ENCODE results near the gene LIX1L.

LIX1L gene

GRCh38 chr1:145889722-145890121, 68.1 kb downstream of the LIX1L start:
- TF ChIP-seq CTCF (IDR thresholded peaks at IDR 0.05; ENCODE audit: insufficient read depth, low read length, poor library complexity, severe bottlenecking), result no peak
- DNase-seq (ENCODE audit: extremely low read depth, insufficient read length), result no peak
- H3K4me3 ChIP-seq (replicated peaks; ENCODE audit: low read depth, low read length), result no peak overlapping the region
- peaks cover 1% of the 10 kb centered on the region for H3K27me3 ChIP-seq (replicated peaks; ENCODE audit: control insufficient read depth, insufficient read depth, low read length)
- H3K36me3 ChIP-seq (ENCODE audit: control insufficient read depth, insufficient read depth, low read length), result no peaks in the 10 kb centered on the region

DNA sequence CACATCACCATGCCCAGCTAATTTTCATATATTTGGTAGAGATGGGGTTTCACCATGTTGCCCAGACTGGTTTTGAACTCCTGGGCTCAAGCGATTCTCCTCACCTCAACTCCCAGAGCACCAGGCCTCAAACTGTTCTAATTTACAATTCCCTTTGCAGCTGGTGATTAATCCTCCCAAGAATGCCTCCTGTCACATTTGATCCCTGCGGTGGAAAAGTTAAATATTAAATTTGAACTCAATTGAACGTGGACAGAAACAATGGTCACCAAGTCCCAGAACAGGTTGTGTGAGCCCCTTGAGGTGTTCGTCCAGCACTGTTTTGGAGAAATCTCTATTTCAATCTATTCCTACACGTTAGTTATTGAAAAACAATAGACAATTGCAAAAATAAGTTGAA, 70.2 kb downstream of the LIX1L start:
- Histone ChIP-seq H3K4me3 (replicated peaks; ENCODE audit: low read depth, low read length) (no peak overlapping the region), H3K36me3 (ENCODE audit: control insufficient read depth, insufficient read depth, low read length) (no peaks in the 10 kb centered on the region), H3K27me3 (replicated peaks; ENCODE audit: control insufficient read depth, insufficient read depth, low read length) (peaks cover 1% of the 10 kb centered on the region)
- no peak for TF ChIP-seq CTCF (IDR thresholded peaks at IDR 0.05; ENCODE audit: insufficient read depth, low read length, poor library complexity, severe bottlenecking)
- no peak for DNase-seq (ENCODE audit: extremely low read depth, insufficient read length)

DNA sequence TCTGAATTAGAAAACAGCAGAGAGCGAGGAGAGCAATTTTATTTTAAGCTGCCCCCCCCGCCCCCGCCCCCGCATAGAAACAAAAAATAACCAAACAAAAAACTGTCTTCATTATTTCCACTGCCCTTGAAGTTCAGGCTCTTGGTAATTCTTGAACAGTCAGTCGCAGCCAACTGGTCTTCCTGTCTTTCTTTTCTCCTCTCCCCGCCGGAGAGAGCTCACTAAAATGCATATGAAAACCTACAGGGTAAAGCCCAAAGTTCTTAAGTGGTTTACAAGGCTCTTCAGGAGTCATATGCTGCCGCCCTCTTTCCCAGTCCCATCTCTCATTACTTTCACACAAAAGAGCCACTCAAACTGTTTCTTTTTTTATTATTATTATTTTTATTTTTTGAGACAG, 71.0 kb downstream of the LIX1L start:
- Histone ChIP-seq H3K27me3 (replicated peaks; ENCODE audit: control insufficient read depth, insufficient read depth, low read length) (peaks cover 1% of the 10 kb centered on the region), H3K36me3 (ENCODE audit: control insufficient read depth, insufficient read depth, low read length) (no peaks in the 10 kb centered on the region), H3K4me3 (replicated peaks; ENCODE audit: low read depth, low read length) (no peak overlapping the region)
- TF ChIP-seq CTCF (IDR thresholded peaks at IDR 0.05; ENCODE audit: insufficient read depth, low read length, poor library complexity, severe bottlenecking), result no peak
- no peak for DNase-seq (ENCODE audit: extremely low read depth, insufficient read length)

DNA sequence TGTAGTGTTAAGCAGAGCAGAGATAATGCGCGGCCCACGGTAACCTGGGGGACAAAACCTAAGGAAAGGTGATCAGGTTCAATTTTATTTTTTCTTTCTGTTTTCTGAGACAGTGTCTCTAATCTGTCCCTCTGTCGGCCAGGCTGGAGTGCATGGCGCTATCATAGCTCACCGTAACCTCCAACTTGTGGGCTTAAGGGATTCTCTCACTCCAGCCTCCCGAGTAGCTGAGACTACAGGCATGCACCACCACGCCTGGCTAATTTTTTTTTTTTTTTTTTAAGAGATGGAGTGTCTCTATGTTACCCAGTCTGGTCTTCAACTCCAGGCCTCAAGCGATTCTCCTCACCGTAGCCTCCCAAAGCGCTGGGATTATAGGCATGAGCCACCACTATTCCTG, 71.4 kb downstream of the LIX1L start:
- DNase-seq (ENCODE audit: extremely low read depth, insufficient read length), result no peak
- peaks cover 1% of the 10 kb centered on the region for H3K27me3 ChIP-seq (replicated peaks; ENCODE audit: control insufficient read depth, insufficient read depth, low read length)
- no peaks in the 10 kb centered on the region for H3K36me3 ChIP-seq (ENCODE audit: control insufficient read depth, insufficient read depth, low read length)
- peak overlapping the region; percentile 69 for H3K4me3 ChIP-seq (replicated peaks; ENCODE audit: low read depth, low read length)
- TF ChIP-seq CTCF (IDR thresholded peaks at IDR 0.05; ENCODE audit: insufficient read depth, low read length, poor library complexity, severe bottlenecking), result no peak

DNA sequence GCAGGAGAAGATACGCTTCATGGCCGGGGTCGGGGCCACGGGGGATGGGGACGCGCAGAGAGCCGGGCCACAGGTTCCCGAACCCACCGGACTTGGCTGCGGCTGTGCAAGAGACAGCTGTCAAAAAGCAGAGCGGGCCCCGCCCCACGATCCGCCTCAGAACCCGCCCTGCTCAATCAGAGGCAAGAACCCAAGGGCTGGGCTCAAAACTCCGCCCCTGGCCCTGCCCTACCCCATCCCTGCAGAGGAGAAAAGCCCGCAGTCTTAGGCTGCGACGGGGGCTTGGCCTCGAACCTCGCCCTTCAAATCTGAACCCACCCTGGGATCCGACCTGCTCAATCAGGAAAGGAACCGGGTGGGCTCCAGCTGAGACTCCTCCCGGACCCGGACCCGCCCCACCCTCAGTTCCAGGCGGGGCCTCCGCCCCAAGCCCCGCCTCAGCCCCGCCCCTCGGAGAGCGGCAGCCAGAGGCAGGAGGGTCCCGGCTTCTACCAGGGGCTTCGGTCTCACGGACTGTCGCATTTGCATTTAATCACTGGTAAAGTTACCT, 72.0 kb downstream of the LIX1L start, which contains the start of gene ANKRD35:
Gene ANKRD35, minus strand, starts transcription at position 129 of the 550 bp plus-strand sequence. Its CDS starts 108 bp downstream, at position 21.
- Histone ChIP-seq H3K27me3 (replicated peaks; ENCODE audit: control insufficient read depth, insufficient read depth, low read length) (peaks cover 1% of the 10 kb centered on the region), H3K36me3 (ENCODE audit: control insufficient read depth, insufficient read depth, low read length) (no peaks in the 10 kb centered on the region), H3K4me3 (replicated peaks; ENCODE audit: low read depth, low read length) (peak within 1 kb of the TSS; percentile 69)
- peak; percentile 81 for DNase-seq (ENCODE audit: extremely low read depth, insufficient read length)
- no peak for TF ChIP-seq CTCF (IDR thresholded peaks at IDR 0.05; ENCODE audit: insufficient read depth, low read length, poor library complexity, severe bottlenecking)

- Histone ChIP-seq H3K36me3 (ENCODE audit: control insufficient read depth, insufficient read depth, low read length) (no peaks in the 10 kb centered on the region), H3K27me3 (replicated peaks; ENCODE audit: control insufficient read depth, insufficient read depth, low read length) (peaks cover 1% of the 10 kb centered on the region), H3K4me3 (replicated peaks; ENCODE audit: low read depth, low read length) (no peak overlapping the region)
- DNase-seq (ENCODE audit: extremely low read depth, insufficient read length), result no peak
- no peak for TF ChIP-seq CTCF (IDR thresholded peaks at IDR 0.05; ENCODE audit: insufficient read depth, low read length, poor library complexity, severe bottlenecking)
These were observed 73.1 kb downstream of the LIX1L start for GRCh38 chr1:145884675-145885074.
